GM10266 (cell line): ENCODE measurements around the gene ABCA2.
A peak's percentile ranks its signal among the peaks of the same experiment; 100 is the strongest.

Source experiments
- DNase-seq: peaks from one replicate; pipeline ENCODE4 v3.0.0; 2012; ENCODE audit errors: extremely low spot score
- TF ChIP-seq, protein P1 (sequence below): IDR thresholded peaks from 2 replicates; pipeline ENCODE4 v1.5.1; 2012; ENCODE audit warnings: mild to moderate bottlenecking, low read depth; ENCODE audit not compliant: control insufficient read depth, insufficient read depth; ENCODE audit errors: missing control alignments

Gene ABCA2, protein sequence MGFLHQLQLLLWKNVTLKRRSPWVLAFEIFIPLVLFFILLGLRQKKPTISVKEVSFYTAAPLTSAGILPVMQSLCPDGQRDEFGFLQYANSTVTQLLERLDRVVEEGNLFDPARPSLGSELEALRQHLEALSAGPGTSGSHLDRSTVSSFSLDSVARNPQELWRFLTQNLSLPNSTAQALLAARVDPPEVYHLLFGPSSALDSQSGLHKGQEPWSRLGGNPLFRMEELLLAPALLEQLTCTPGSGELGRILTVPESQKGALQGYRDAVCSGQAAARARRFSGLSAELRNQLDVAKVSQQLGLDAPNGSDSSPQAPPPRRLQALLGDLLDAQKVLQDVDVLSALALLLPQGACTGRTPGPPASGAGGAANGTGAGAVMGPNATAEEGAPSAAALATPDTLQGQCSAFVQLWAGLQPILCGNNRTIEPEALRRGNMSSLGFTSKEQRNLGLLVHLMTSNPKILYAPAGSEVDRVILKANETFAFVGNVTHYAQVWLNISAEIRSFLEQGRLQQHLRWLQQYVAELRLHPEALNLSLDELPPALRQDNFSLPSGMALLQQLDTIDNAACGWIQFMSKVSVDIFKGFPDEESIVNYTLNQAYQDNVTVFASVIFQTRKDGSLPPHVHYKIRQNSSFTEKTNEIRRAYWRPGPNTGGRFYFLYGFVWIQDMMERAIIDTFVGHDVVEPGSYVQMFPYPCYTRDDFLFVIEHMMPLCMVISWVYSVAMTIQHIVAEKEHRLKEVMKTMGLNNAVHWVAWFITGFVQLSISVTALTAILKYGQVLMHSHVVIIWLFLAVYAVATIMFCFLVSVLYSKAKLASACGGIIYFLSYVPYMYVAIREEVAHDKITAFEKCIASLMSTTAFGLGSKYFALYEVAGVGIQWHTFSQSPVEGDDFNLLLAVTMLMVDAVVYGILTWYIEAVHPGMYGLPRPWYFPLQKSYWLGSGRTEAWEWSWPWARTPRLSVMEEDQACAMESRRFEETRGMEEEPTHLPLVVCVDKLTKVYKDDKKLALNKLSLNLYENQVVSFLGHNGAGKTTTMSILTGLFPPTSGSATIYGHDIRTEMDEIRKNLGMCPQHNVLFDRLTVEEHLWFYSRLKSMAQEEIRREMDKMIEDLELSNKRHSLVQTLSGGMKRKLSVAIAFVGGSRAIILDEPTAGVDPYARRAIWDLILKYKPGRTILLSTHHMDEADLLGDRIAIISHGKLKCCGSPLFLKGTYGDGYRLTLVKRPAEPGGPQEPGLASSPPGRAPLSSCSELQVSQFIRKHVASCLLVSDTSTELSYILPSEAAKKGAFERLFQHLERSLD (N-terminal part only)

DNA sequence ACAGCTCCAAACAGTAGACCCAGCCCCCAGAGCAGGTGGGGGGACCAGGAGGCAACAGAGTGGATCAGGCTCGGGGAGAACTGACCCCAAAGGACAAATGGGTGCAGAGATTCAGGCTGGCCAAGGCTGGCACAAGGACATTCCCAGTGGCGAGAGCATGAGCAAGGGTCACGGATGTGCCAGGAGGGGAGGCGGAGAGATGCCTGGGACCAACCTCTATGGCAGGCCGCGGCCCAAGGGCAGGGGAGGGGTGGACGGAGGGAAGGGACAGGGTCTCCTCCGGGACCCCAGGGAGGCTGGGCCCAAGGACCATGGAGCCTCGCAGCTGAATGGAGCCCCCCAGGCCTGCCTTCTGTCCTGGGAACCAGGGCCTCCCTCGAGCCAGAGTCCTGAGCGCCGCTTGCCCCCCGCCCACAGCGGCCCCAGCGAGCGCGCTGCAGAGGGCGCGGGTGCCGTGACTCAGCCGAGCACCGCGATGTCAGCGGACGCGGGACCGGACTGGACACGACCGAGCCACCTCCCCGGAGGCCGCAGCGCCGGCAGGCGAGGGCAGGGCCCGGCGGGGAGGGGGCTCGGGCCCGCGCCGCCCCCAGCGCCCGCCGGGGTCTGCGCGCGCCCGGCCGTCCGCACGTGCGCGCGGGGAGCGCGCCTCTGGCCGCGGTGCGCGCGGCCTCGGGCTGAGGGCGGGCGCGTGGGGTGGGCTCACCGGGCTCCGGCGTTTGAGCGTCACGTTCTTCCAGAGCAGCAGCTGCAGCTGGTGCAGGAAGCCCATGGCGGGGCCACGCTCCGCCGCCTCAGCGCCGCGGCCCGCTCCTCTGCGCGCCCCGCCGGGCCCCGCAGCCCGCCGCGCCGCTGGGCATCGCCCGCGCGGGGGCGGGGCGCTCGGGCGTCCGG lies at the start of gene ABCA2:
TSS of gene ABCA2 (minus strand) at position 869 of the 894 bp plus-strand sequence. CDS start at position 772, 97 bp downstream.
- no peak for DNase-seq
- TF ChIP-seq, protein P1, sequence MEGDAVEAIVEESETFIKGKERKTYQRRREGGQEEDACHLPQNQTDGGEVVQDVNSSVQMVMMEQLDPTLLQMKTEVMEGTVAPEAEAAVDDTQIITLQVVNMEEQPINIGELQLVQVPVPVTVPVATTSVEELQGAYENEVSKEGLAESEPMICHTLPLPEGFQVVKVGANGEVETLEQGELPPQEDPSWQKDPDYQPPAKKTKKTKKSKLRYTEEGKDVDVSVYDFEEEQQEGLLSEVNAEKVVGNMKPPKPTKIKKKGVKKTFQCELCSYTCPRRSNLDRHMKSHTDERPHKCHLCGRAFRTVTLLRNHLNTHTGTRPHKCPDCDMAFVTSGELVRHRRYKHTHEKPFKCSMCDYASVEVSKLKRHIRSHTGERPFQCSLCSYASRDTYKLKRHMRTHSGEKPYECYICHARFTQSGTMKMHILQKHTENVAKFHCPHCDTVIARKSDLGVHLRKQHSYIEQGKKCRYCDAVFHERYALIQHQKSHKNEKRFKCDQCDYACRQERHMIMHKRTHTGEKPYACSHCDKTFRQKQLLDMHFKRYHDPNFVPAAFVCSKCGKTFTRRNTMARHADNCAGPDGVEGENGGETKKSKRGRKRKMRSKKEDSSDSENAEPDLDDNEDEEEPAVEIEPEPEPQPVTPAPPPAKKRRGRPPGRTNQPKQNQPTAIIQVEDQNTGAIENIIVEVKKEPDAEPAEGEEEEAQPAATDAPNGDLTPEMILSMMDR, result no peak

DNA sequence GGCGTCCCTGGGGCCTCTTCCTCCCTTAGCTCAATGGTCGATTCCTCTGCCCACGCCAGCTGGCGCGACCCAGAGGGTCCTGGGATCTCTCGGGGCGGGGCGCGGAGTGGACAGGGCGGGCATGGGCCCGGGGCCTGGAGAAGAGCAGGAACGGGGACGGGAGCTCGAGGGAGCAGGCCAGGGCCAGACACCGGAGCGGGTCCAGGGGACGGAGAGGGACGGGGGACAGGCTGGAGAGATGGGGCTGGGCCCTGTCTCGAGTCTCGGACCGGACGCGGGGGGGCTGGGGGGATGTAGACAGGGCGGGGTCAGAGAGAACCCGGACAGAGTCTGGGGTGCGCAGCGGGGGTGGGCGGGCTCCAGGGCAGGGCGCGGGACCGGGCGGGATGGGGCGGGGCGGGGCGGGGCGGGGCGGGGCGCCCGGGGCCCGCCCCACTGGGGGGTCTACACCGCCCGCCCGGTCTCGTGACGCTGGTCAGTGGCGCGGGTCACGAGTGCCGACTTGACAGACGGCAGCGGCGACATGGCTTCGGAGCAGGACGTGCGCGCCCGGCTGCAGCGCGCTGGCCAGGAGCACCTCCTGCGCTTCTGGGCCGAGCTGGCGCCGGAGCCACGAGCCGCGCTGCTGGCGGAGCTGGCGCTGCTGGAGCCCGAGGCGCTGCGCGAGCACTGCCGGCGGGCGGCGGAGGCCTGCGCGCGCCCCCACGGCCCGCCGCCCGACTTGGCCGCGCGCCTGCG lies 49.1 kb upstream of the ABCA2 start, which contains the start of gene UAP1L1:
TSS of gene UAP1L1 (plus strand) at position 508 of the 738 bp plus-strand sequence. CDS start at position 524, 16 bp downstream.
- TF ChIP-seq, protein P1, result no peak
- peak; percentile 93 for DNase-seq

DNA sequence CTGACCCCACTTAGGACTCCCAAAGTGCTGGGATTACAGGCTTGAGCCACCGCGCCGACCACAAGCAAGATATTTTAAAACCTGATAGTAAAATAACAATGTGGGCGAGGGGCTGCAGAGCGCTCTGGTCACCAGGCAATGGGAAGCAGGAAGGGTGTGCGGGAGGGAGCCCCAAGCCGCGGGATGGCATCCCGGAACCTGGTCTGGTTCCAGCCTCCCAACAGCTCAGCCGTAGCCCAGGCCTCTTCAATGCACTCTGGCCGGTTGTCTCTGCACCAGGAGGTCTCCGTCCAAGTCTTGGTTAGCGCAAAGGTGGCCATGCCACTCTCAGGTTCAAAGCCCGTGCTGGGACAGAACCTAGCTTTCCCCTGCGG lies 48.6 kb upstream of the ABCA2 start:
- TF ChIP-seq, protein P1, result no peak
- DNase-seq, result no peak

DNA sequence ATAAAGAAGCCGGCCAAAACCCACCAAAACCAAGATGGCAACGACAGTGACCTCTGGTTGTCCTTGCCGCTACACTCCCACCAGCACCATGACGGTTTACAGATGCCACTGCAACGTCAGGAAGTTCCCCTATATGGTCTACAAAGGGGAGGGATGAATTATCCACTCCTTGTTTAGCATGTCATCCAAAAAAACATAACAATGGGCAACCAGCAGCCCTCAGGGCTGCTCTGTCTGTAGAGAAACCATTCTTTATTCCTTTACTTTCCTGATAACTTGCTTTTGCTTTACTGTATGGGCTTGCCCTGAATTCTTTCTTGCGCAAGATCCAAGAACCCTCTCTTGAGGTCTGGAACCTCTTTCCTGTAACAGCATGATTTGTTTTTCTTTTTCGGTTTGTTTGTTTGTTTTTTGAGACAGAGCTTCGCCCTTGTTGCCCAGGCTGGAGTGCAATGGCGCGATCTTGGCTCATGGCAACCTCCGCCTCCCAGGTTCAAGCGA lies 47.3 kb upstream of the ABCA2 start:
- TF ChIP-seq, protein P1, result no peak
- DNase-seq, result no peak

DNA sequence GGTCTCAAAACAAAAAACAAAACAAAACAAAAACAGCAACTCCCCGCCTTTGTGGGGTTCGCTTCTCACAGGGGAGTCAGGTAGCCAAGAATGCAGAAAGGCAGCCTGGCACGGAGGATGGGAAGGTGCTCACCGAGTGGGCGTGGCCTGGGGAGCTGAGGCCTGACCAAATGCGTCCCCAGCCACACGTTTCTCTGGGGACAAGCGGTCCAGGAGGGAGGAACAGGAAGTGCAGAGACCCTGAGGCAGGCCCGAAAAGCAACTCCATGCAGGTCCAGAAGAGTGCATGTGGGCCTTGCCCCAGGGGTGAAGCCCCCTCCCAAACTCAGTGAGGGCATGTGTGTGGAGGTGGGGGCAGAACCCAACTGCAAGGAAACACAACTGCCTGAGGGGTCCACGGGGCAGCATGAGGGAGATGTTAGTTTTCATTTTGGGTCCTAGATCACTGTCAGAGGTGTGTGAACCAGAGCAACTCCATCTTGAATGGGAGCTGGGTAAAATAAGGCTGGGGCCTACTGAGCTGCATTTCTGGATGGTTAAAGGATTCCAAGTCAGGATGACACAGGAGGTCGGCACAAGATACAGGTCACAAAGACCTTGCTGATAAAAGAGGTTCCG lies 46.7 kb upstream of the ABCA2 start:
- TF ChIP-seq, protein P1, result no peak
- DNase-seq, result no peak
